Endothelial cell of umbilical vein (primary cell): Measurements from ENCODE around the gene CFAP77. TPM values are rescaled to one million over a fixed set of nuclear protein-coding genes. Genes with fewer than 3 reads are reported as not detected.

ENCODE experiments used
- BruUV-seq: library from RNA; stranded (reverse); fragments of 400-500 nt; replicated peaks from 2 replicates; lab custom pipeline; 2021; lab: Mats Ljungman, UMichigan
- CTCF ChIA-PET: fragments of 300-600, 350-600 bp; sonication (Branson Sonifier 250); formaldehyde crosslinking; loops from one replicate; lab custom pipeline; 2021; ENCODE audit warnings: antibody characterized with exemption, inconsistent platforms; lab: Charles Lee
- POLR2A ChIA-PET: fragments of 300-600, 350-600 bp; sonication (Branson Sonifier 250); formaldehyde crosslinking; loops from one replicate; lab custom pipeline; 2021; ENCODE audit warnings: antibody characterized with exemption, inconsistent platforms; lab: Charles Lee
- DNase-seq: peaks from one replicate; pipeline ENCODE4 v3.0.0-alpha.2; 2011; ENCODE audit warnings: low read depth, low spot score
- FAIRE-seq: peaks from 2 replicates; lab custom pipeline; 2011; peaks lifted over from hg19 to GRCh38; lab: Jason Lieb, UNC
- H2AFZ ChIP-seq: 2 replicates; pipeline ENCODE4 v1.6.0; 2012; ENCODE audit warnings: low read depth, low read length, control low read depth, inconsistent platforms
- H3K27ac ChIP-seq: 2 replicates; pipeline ENCODE4 v1.5.1; 2011; ENCODE audit warnings: low read depth, mild to moderate bottlenecking, control low read depth, low read length, moderate library complexity; ENCODE audit not compliant: insufficient read depth
- H3K27me3 ChIP-seq, 2 experiments: 2 replicates each; pipeline versions ENCODE4 v1.6.0 to v1.6.1; 2011; ENCODE audit warnings: low read length in 2 of 2, mixed read lengths in 1 of 2; ENCODE audit not compliant: control insufficient read depth in 2 of 2, insufficient read depth in 2 of 2
- H3K36me3 ChIP-seq, 2 experiments: 2 replicates in 1 of 2; 3 replicates in 1 of 2; pipeline ENCODE4 v1.5.1; 2011; ENCODE audit warnings: low read length in 2 of 2, mild to moderate bottlenecking in 1 of 2, moderate library complexity in 1 of 2; ENCODE audit not compliant: control insufficient read depth in 2 of 2, insufficient read depth in 2 of 2; ENCODE audit errors: extremely low read depth in 1 of 2
- H3K4me1 ChIP-seq: 3 replicates; pipeline ENCODE4 v1.5.1; 2011; ENCODE audit warnings: mild to moderate bottlenecking, low read length; ENCODE audit not compliant: control insufficient read depth, insufficient read depth; ENCODE audit errors: extremely low read depth
- H3K4me2 ChIP-seq: 2 replicates; pipeline ENCODE4 v1.6.1; 2011; ENCODE audit warnings: low read length, control low read depth, mixed read lengths; ENCODE audit not compliant: insufficient read depth
- H3K4me3 ChIP-seq, 3 experiments: fragments of 200-600 bp in 1 of 3; sonication (generic), shearing (Covaris generic) in 1 of 3; replicated peaks in 1 of 3; 2 replicates each; pipeline ENCODE4 v1.5.1; 2011 to 2016; ENCODE audit warnings: control low read depth in 3 of 3, low read length in 3 of 3, mild to moderate bottlenecking in 2 of 3, inconsistent platforms in 1 of 3, low read depth in 1 of 3, moderate library complexity in 1 of 3; ENCODE audit not compliant: insufficient read depth in 1 of 3
- H3K79me2 ChIP-seq: 2 replicates; pipeline ENCODE4 v1.6.0; 2012; ENCODE audit warnings: low read length, inconsistent platforms; ENCODE audit not compliant: control insufficient read depth, insufficient read depth
- H3K9ac ChIP-seq: replicated peaks from 2 replicates; pipeline ENCODE3; 2011; ENCODE audit warnings: low read length, control low read depth; ENCODE audit not compliant: insufficient read depth; ENCODE audit errors: extremely low read depth
- H3K9me1 ChIP-seq: replicated peaks from 3 replicates; pipeline ENCODE4 v1.6.0; 2011; ENCODE audit warnings: mild to moderate bottlenecking, low read length; ENCODE audit not compliant: control insufficient read depth, insufficient read depth; ENCODE audit errors: extremely low read depth
- H3K9me3 ChIP-seq: replicated peaks from 2 replicates; pipeline ENCODE4 v1.5.1; 2012; ENCODE audit warnings: low read length, inconsistent platforms; ENCODE audit not compliant: control insufficient read depth, insufficient read depth
- H4K20me1 ChIP-seq: replicated peaks from 2 replicates; pipeline ENCODE3; 2011; ENCODE audit warnings: mild to moderate bottlenecking, low read length; ENCODE audit not compliant: control insufficient read depth, insufficient read depth; ENCODE audit errors: extremely low read depth
- CTCF ChIP-seq, 2 donors: IDR thresholded peaks; 1 replicate in 1 of 2; 2 replicates in 1 of 2; pipeline ENCODE4 v1.5.1; 2011; ENCODE audit warnings: low read length in 2 of 2, mild to moderate bottlenecking in 2 of 2, moderate library complexity in 2 of 2, control low read depth in 1 of 2, inconsistent platforms in 1 of 2, low read depth in 1 of 2; ENCODE audit not compliant: insufficient read depth in 1 of 2; ENCODE audit errors: extremely low read depth in 1 of 2
- EZH2 ChIP-seq: IDR thresholded peaks from 2 replicates; pipeline ENCODE4 v1.6.1; 2012; ENCODE audit warnings: borderline replicate concordance, low read depth, mild to moderate bottlenecking, moderate library complexity, low read length, inconsistent platforms; ENCODE audit not compliant: severe bottlenecking
- FOS ChIP-seq: IDR thresholded peaks from 2 replicates; pipeline ENCODE4 v1.6.1; 2011; ENCODE audit warnings: mild to moderate bottlenecking, low read length, moderate library complexity, borderline replicate concordance; ENCODE audit not compliant: insufficient read depth
- GATA2 ChIP-seq: IDR thresholded peaks from 2 replicates; pipeline ENCODE4 v1.7.0; 2011; ENCODE audit warnings: low read depth, mild to moderate bottlenecking, moderate library complexity, mixed read lengths, low read length; ENCODE audit not compliant: insufficient read length, insufficient read depth
- JUN ChIP-seq: IDR thresholded peaks from 2 replicates; pipeline ENCODE4 v1.6.1; 2011; ENCODE audit warnings: borderline replicate concordance, low read depth; ENCODE audit not compliant: insufficient read length, insufficient read depth
- MAX ChIP-seq: IDR thresholded peaks from 2 replicates; pipeline ENCODE4 v1.6.1; 2011; ENCODE audit not compliant: insufficient read depth, insufficient read length
- MYC ChIP-seq: IDR thresholded peaks from one replicate; pipeline ENCODE4 v1.6.1; 2011; ENCODE audit warnings: mild to moderate bottlenecking, low read depth, low read length
- POLR2A ChIP-seq: IDR thresholded peaks from 2 replicates; pipeline ENCODE4 v1.6.1; 2012; ENCODE audit warnings: low read depth, mild to moderate bottlenecking, control low read depth, low read length
- POLR2AphosphoS5 ChIP-seq: IDR thresholded peaks from 2 replicates; pipeline ENCODE4 v1.6.1; 2012; ENCODE audit warnings: low read depth, mild to moderate bottlenecking, control low read depth, low read length, moderate library complexity; ENCODE audit not compliant: insufficient read depth
- dilution Hi-C: fragments of 300-500 bp; cut with MboI; formaldehyde crosslinking; loops from one replicate; pipeline ENCODE4 v1.15.0; 2019; ENCODE audit warnings: low sequenced_read_pairs; ENCODE audit not compliant: extremely low pct_ligation_motif_present
- intact Hi-C: fragments of 100-400 bp; cut with micrococcal nuclease; formaldehyde crosslinking; loops from one replicate; pipeline ENCODE4 v1.10.0; 2022
- polyA plus RNA-seq, 4 experiments: library from polyadenylated mRNA; depleted of rRNA in 3 of 4; stranded (reverse) in 3 of 4; unstranded in 1 of 4; fragments of >200 nt; gene quantifications; 2 replicates each; pipeline versions ENCODE4 v1.2.1 to v1.2.3, GENCODE V29; 2011 to 2012; ENCODE audit warnings: missing spikeins in 1 of 4
- total RNA-seq: library from RNA; stranded (reverse); gene quantifications from 2 replicates; pipeline ENCODE4 v1.2.3, GENCODE V29; 2021

The CFAP77 gene
- total and polyA plus RNA-seq, 2 donors (not counting 3 experiments of a cell fraction or from before 2014, with no cell fraction given) = not detected

GRCh38 chr9:132556235-132556634 is 146.2 kb downstream of the CFAP77 start:
- dilution Hi-C loops (no loop called here), intact Hi-C loops (no loop called here)
- no peak for TF ChIP-seq CTCF (IDR thresholded peaks at IDR 0.05; ENCODE audit: extremely low read depth in 1 of 2, insufficient read depth in 1 of 2, low read depth in 1 of 2, low read length in 2 of 2)
- TF ChIP-seq MAX = no peak
- TF ChIP-seq MYC = no peak
- TF ChIP-seq GATA2 = no peak
- no peak for TF ChIP-seq EZH2
- no peak for TF ChIP-seq POLR2A
- TF ChIP-seq JUN = no peak
- TF ChIP-seq FOS = no peak
- TF ChIP-seq POLR2AphosphoS5 = no peak
- ChIA-PET POLR2A (no interaction called here), CTCF (no interaction called here)
- no peak overlapping the region for H3K9ac ChIP-seq
- FAIRE-seq (no peak), DNase-seq (no peak)
- no peaks in the 10 kb centered on the region for H3K36me3 ChIP-seq
- BruUV-seq = no TSS peak
- H3K9me1 ChIP-seq = no peaks in the 10 kb centered on the region
- no peaks in the 10 kb centered on the region for H3K79me2 ChIP-seq
- H3K27ac ChIP-seq = no peak overlapping the region
- peaks cover 9 to 11% of the 10 kb centered on the region in 2 experiments for H3K27me3 ChIP-seq
- H3K9me3 ChIP-seq = no peaks in the 10 kb centered on the region
- no peak overlapping the region for H3K4me2 ChIP-seq
- H4K20me1 ChIP-seq = no peaks in the 10 kb centered on the region
- no peaks in the 10 kb centered on the region for H3K4me1 ChIP-seq
- no peak overlapping the region for H2AFZ ChIP-seq
- no peak overlapping the region for H3K4me3 ChIP-seq
